ENCODE measurements around the gene TERF2IP. TPM values are rescaled to one million over a fixed set of nuclear protein-coding genes. Genes with fewer than 3 reads are reported as not detected.

TERF2IP gene
- total and polyA plus RNA-seq, 9 of the 15 experiments (the other 6 are each of a cell fraction or from before 2014, with no cell fraction given): 14.5 to 64.2 (median 47.0) TPM

DNA sequence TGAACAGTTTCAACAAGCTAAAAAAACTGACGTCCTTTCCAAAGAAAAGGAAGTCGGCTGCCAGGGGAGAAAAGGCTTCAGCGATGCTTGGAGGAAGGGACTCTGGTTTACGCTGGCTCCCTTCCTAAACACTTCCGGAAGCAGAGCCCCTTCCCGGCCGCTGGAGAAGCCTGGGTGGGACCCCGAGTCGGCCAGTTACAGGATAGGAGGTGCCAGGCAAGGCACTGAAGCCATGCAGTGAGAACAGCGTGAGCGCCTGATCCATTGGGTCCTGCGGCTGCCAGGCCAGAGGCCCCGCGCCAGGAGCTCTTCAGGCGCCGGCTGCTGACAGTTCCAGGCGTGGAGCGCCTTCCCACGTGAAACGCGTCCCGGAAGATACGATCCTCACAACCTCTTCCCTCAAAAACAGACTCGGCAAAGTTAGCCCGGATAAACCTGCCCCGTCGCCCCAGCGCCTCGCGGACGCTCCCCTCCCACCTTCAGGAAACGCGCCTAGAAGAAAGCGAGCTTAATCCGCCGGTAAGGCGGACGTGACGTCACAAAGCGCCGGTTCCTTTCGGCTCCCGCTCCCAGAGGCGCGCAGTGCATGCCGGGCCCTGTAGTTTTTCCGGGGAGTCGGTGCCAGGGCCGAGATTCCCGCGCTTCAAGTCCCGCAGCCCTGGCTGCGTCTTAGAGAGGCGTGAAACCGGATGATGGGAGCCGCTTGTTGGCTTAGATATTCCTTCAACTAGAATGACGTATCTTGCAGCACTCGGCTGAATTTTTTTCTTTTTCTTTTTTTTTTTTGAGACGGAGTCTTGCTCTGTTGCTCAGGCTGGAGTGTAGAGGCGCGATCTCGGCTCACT is 24.6 kb upstream of the TERF2IP start, which contains the start of gene ADAT1 (continued):
- no peak for TF ChIP-seq CCNT2 (IDR thresholded peaks at IDR 0.05; ENCODE audit: borderline replicate concordance, extremely low read depth, insufficient read length, low read depth, low read length)
- TF ChIP-seq FOXA3 (CRISPR knock-in tag; conservative IDR thresholded peaks at IDR 0.05 in 1 of 2, IDR thresholded peaks at IDR 0.05 in 1 of 2): 0 out of 4 replicates have a peak, but pooled peaks of 1 of the 2 experiments have one; percentile 50
- TF ChIP-seq, protein P1, sequence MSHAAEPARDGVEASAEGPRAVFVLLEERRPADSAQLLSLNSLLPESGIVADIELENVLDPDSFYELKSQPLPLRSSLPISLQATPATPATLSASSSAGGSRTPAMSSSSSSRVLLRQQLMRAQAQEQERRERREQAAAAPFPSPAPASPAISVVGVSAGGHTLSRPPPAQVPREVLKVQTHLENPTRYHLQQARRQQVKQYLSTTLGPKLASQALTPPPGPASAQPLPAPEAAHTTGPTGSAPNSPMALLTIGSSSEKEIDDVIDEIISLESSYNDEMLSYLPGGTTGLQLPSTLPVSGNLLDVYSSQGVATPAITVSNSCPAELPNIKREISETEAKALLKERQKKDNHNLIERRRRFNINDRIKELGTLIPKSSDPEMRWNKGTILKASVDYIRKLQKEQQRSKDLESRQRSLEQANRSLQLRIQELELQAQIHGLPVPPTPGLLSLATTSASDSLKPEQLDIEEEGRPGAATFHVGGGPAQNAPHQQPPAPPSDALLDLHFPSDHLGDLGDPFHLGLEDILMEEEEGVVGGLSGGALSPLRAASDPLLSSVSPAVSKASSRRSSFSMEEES (CRISPR knock-in tag; IDR thresholded peaks at IDR 0.05): no peak
- TF ChIP-seq SNRNP70 (optimal IDR thresholded peaks at IDR 0.05; ENCODE audit: low read depth, low read length): no peak
- peak; percentile 90 for TF ChIP-seq ELF2 (CRISPR knock-in tag; IDR thresholded peaks at IDR 0.05)
- no peak for TF ChIP-seq OTX1 (CRISPR knock-in tag; IDR thresholded peaks at IDR 0.05)
- TF ChIP-seq TBL1XR1 (IDR thresholded peaks at IDR 0.05; ENCODE audit: low read length in 2 of 2): peak in 1 of 2 experiments; percentile 0; a peak in 1 of 4 replicates
- no peak for TF ChIP-seq KLF16 (IDR thresholded peaks at IDR 0.05)
- peak; percentile 80 for TF ChIP-seq ATF1 (CRISPR knock-in tag; IDR thresholded peaks at IDR 0.05)
- TF ChIP-seq ATF1 (tag; IDR thresholded peaks at IDR 0.05): peak; percentile 99
- TF ChIP-seq SLC30A9 (CRISPR knock-in tag; IDR thresholded peaks at IDR 0.05): no peak
- TF ChIP-seq ZC3H8 (IDR thresholded peaks at IDR 0.05): no peak
- TF ChIP-seq, protein P2, sequence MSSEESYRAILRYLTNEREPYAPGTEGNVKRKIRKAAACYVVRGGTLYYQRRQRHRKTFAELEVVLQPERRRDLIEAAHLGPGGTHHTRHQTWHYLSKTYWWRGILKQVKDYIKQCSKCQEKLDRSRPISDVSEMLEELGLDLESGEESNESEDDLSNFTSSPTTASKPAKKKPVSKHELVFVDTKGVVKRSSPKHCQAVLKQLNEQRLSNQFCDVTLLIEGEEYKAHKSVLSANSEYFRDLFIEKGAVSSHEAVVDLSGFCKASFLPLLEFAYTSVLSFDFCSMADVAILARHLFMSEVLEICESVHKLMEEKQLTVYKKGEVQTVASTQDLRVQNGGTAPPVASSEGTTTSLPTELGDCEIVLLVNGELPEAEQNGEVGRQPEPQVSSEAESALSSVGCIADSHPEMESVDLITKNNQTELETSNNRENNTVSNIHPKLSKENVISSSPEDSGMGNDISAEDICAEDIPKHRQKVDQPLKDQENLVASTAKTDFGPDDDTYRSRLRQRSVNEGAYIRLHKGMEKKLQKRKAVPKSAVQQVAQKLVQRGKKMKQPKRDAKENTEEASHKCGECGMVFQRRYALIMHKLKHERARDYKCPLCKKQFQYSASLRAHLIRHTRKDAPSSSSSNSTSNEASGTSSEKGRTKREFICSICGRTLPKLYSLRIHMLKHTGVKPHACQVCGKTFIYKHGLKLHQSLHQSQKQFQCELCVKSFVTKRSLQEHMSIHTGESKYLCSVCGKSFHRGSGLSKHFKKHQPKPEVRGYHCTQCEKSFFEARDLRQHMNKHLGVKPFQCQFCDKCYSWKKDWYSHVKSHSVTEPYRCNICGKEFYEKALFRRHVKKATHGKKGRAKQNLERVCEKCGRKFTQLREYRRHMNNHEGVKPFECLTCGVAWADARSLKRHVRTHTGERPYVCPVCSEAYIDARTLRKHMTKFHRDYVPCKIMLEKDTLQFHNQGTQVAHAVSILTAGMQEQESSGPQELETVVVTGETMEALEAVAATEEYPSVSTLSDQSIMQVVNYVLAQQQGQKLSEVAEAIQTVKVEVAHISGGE (CRISPR knock-in tag; IDR thresholded peaks at IDR 0.05): peak in 1 of 3 experiments; percentile 91; a peak in 3 of 6 replicates
- TF ChIP-seq ELF4 (CRISPR knock-in tag; IDR thresholded peaks at IDR 0.05): no peak
- TF ChIP-seq ZNF584 (CRISPR knock-in tag; IDR thresholded peaks at IDR 0.05; ENCODE audit: low read depth): no peak
- no peak for TF ChIP-seq TAF15 (IDR thresholded peaks at IDR 0.05; ENCODE audit: low read depth, low read length)
- TF ChIP-seq ZFP1 (CRISPR knock-in tag; IDR thresholded peaks at IDR 0.05): no peak

Measured in K562 (cell line).